HG02943 (cell line): ENCODE measurements around the gene NHEJ1.

Source experiments
- ATAC-seq: cut with Tn5 transposase; IDR thresholded peaks from one replicate; pipeline ENCODE4 v1.9.1; 2021; ENCODE audit warnings: mild to moderate bottlenecking, low read depth, moderate library complexity; ENCODE audit not compliant: unreplicated experiment

NHEJ1 gene

DNA sequence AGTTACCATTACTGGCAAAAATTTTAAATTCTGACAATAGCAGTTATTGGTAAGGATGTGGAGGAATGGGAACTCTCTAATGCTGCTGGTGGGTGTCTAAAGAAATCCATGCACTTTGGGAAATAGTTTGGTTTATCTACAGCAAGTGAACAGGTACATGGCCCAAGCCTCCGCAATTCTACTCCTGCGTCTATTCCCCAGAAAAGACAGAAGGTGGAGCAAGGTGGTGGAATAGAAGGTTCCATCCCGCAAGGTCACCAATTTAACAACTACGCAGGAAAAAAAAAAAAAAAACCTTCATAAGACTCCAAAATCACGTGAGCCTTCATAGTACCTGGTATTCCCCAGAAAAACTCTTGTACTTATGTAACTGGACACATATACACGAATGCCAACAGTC is 125.8 kb downstream of the NHEJ1 start:
- ATAC-seq, result no peak

DNA sequence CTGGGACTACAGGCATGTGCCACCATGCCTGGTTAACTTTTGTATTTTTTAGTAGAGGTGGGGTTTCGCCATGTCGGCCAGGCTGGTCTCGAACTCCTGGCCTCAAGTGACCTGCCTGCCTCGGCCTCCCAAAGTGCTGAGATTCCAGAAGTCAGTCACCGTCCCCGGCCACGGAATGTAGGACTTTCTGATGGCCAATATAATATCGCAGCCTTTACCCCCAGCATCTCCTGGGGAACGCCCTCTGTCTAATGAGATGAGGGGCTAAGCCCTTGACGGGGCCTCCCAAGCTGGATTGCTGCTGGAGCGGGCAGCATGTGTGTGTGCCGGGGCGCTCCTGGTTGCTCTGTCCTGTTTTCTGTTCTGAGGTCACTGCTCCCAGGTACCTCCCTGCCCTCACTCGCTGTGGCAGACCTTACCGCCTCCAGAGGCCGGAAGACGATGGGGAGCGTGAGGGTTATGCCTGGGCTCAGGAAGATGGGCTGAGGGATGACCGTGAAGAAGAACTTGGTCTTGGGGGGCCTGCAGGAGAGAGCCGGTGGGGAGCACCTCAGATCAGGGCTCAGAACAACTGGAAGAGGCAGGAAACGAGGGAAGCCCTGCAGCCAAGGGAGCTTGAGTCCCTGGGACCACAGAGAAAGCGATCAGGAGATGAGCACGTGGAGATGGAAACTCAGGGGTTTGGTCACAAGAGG is 128.4 kb downstream of the NHEJ1 start:
- ATAC-seq, result no peak

DNA sequence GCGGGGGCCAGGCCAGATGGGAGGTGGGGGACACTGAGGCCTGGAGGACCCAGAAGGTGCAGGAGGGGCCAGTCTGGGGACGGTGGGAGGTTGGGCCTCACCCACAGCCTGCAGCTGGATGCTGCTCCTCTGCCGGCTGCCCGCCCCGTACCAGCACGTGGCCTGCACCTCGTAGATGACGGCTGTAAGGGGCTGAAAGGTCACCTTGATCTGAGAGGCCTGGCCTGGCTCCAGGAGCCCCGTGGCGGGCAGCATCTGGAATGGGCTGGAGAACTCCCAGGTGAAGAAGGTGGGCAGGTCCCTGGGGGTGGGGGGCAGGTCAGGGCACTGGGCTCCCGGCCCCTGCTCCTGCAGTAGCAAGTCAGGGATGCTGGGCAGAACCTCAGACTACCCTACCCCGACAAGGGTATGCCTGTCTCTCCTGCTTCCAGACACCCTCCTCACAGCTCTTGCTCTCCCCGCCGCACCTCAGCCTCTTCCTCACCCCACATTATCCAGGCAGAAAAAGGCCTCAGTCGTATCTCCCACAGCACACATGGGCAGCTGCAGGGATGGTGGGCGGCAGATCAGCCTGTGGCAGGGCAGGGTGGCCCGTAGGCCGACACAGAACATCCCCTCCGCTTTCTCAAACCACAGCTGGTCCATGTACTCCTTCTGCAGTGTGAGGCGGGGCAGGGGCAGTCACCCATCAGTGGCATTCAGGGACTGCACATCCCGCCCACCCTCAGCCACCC is 129.4 kb downstream of the NHEJ1 start:
- ATAC-seq, result no peak

DNA sequence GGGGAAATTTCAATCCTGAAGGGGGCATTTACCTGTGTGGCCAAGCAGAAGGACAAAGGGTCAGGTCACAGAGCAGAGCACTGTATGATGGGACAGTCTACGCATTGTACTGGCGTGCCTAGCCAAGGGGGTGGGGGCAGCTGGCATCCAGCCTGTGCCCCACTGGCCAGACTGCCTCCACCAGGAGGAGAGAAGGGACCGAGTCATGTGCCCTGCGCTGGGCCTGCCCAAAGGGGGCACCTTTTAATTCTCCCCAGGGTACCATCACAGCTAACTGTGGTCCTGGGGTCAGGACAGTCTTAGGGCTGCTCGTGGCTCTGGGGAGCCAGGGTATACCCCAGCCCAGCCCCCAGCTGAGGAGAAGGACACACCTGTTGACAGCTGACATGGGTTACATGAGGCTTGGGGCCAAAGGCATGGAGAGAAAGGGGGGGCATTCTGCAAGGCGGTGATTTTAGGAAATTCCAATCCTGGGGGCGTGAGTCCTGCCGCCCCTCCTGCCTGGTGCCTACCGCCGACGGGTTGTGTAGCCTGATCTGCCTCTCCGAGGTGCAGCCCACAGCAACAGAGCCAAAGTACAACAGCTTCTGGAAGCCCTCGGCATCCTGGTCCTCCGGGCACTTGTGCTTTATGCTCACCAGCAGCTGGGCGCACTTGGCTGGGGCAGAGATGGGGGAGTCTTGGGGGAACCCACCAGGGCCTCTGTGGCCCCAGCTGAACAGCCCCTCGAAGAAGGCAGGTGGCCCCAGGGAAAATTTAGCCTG is 130.3 kb downstream of the NHEJ1 start:
- no peak for ATAC-seq

DNA sequence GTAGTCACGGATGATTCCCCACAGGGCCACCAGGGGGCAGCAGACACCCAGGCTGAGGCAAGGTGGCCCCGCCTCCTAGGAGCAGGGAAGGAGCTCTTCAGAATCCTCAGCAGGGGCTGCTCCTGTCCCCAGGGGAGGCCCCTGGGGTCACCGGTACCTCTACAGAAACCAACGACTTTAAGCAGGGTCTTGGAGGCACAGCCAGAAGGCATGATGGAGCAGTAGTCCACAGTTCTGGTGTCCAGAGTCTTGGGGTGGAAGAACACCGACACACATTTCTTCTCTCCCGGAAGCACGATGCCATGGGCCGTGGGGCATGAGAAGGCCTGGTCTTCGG is 130.8 kb downstream of the NHEJ1 start:
- ATAC-seq, result no peak

DNA sequence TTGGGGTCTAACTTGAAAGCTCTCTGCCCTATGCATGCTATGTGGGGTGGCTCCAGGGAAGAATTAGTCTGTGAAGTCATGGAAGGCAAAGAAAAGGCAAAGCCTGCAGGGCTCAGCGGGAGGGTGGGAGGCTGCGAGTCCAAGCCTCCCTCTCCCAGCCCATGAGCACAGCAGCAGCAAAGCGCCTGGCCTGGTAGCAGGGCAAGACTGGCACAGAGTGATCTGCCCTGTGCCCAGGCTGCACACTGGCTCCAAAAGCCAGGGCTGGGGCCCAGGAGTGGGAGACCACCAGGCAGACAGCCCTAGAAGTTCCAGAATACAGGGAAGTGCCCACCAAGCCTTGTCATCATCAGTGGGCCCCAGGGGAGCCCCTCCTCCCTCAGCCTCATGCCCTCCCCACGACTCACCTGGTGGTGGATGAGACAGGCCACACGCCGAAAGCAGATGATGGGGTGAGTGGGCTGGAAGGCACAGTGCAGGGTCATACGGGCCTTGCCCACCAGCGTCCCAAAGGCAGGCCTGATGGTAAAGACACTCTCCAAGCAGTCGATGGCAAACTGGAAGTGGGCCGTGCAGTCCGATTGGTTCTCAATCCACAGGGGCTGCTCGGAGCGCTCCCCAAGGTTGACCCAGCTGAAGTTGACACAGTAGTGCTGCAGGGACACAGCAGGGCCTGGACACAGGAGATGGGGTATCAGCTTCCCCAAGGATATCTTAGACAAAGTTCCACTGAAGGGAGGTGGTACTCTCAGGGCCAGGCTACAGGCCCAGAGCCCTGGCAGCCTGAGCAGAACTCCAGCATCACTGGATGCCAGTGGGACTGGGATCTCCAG is 131.4 kb downstream of the NHEJ1 start:
- ATAC-seq, result no peak

DNA sequence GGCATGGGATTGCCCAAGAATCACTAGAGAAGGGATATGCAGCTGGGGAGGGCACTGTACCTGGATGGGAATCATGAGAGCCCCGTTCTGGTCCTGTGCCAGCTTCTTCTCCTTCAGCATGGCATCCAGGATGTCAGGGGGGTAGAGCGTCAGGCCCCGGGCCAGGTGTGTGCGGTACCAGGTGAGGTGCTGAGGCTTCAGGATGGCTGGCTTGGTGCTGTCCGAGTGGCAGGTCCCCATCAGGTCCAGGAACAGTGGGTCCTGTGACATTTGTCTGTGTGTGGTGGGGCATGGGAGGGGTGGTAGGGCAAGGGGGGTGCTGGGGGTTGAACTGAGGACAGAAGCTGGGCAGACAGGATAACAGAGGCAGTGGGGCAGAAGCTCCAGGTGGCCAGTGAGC is 132.5 kb downstream of the NHEJ1 start:
- no peak for ATAC-seq

DNA sequence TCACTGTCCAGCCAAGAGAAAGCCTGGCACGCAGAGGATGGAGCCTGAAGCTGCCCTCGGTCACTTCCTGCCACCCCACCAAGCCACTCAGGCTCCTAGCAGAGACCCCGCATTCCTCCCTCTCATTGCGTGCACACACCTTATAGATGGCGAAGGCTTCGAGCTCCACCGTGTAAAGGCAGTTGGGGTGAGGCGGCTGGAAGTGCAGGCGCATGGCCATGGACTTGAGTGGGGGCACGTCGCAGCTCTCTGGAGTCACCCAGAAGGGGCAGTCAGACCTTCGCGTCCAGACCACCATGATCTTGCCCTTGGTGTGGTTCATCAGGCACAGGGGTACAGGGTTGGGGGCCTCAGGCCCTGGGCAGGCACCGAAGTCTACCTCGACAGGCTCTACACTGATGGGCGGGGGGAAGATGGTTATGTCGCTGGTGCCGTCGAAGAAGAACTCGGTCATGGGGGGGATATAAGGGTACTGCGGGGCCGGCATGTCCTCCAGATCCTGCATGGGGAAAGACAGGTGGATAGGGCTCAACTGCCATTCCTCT is 133.0 kb downstream of the NHEJ1 start:
- no peak for ATAC-seq

DNA sequence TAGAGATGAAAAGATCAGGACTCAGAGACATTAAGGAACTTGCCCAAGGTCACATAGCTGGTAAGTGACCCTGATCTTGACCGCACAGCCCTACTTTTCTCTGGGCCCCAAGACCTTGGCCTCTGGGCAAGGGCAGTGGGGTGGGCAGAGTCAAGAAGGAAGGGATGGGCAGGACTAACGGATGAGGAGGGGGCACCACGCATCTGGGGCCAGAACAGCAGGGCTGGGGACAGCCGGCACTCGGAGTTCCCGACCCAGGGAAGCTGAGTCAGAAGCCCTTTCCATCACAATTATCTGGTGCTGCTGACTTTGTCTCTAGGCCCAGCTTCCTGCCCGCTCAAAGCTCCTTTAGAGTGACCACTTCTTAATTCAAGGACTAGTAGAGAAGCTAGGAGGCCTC is 133.7 kb downstream of the NHEJ1 start:
- no peak for ATAC-seq

DNA sequence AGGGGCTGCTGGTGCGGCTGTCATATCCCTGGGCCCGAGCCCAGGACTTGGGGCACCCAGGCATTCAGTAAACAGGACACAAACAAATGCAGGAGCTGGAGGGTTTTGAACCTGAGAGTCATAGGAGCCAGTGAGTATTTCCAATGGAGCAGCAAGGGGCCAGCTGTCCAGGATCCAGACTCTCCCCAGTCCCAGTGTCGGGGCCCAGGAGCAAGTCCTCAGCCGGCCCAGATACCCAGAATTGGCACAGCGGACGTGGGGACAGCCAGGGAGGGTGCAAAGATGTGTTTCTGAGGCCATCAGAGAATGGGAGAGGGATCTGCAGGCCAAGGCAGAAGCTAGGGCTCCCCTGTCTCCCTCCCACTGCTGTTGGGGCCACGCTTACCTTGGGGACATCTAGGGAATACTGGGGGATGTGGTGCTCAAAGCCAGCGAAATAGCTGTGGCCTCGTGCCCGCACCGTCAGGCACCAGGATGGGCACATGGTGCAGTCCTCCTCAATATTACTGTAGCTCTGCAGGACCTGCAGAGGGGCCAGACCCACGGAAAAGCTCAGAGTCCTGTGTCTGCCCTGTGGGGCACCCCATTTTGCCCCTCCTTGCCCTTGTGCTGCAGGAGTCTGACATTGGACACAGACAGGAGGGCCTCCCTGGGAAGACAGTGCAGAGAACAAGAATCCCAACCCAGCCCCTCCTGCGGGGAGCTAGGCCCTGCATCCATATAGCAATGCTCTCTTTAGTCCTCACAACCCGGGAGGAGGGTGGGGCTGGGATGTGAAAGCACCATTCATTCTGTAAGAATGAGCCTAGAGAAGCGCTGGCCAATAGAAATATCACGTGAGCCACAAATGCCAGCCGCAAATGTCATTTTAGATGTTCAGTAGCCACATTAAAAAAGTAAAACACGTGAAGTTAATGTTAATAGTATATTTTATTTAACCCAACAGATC is 134.7 kb downstream of the NHEJ1 start:
- no peak for ATAC-seq
